HK-2 (cell line): Measurements from ENCODE around the gene THRB.
"Not testable (repeated sequence)": the region's sequence is repeated elsewhere in the genome, so short reads cannot be mapped to it uniquely, and the experiment has no call there.

ENCODE experiments used
- DNase-seq: peaks from one replicate; pipeline ENCODE4 v3.0.0-alpha.2; 2018; ENCODE audit not compliant: unreplicated experiment

The THRB gene

GRCh38 chr3:24096695-24097290 lies 397.9 kb downstream of the THRB start:
- no peak for DNase-seq

GRCh38 chr3:24096271-24096670 lies 398.4 kb downstream of the THRB start:
- no peak for DNase-seq

- not testable (repeated sequence) for DNase-seq
Measured at GRCh38 chr3:24094818-24095217, 399.8 kb downstream of the THRB start.

- DNase-seq: no peak
Measured at GRCh38 chr3:24088782-24089181, 405.9 kb downstream of the THRB start.

GRCh38 chr3:24087469-24087868 lies 407.2 kb downstream of the THRB start:
- no peak for DNase-seq

GRCh38 chr3:24086617-24087404 lies 407.8 kb downstream of the THRB start:
- DNase-seq: no peak

- DNase-seq: no peak
Measured at GRCh38 chr3:24086206-24086605, 408.4 kb downstream of the THRB start.

GRCh38 chr3:24072193-24072592 lies 422.5 kb downstream of the THRB start:
- no peak for DNase-seq

GRCh38 chr3:24069045-24069444 lies 425.6 kb downstream of the THRB start:
- DNase-seq: no peak

- DNase-seq: no peak
Measured at GRCh38 chr3:24067483-24067882, 427.2 kb downstream of the THRB start.
